Measurements from ENCODE around the gene HPGD. TPM values are rescaled to one million over a fixed set of nuclear protein-coding genes. Genes with fewer than 3 reads are reported as not detected.

HPGD gene
- polyA plus RNA-seq, 1 of the 3 experiments (the other 2 are of a cell fraction) = not detected

DNA sequence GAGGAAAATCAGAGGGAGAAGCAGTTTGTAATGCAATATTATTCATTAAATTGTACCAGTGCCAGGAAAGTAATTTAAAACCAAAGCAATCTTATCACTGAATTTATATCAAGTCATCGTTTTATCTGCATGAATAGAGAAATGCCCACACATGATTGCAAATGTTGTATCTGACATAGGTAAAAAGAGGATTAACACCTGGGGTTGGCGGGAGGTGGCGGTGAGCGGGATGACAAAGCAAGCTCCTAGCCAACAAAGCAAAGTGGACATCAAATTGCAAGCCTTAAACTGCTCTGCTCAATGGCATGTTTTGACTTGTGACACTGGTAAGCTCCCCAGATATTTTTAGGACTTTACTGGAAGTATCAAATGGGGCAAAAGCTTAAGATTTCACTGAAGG is 16.4 kb downstream of the HPGD start:
- H4K20me1 ChIP-seq (ENCODE audit: insufficient read depth) = no peaks in the 10 kb centered on the region
- ChIA-PET POLR2A (no interaction called here), CTCF (interaction anchor here (0.6 to 0.8 kb wide), 3 partner anchors 10 to 34 kb away, joined by 3 to 4 read pairs (median 4); no protein-coding TSS in a partner anchor)
- no peak overlapping the region for H3K9ac ChIP-seq
- WGBS (ENCODE audit: low lambda C conversion rate) = 74% methylated on average over 4 of the region's 4 CpGs
- H3K79me2 ChIP-seq (ENCODE audit: insufficient read depth) = no peaks in the 10 kb centered on the region
- no peaks in the 10 kb centered on the region for H3K9me3 ChIP-seq
- no peak overlapping the region for H3K27ac ChIP-seq (ENCODE audit: low read depth in 2 of 2, low read length in 1 of 2)
- no peak overlapping the region for H2AFZ ChIP-seq (ENCODE audit: low read depth)
- no peaks in the 10 kb centered on the region for H3K9me2 ChIP-seq
- no peak overlapping the region for H3K4me2 ChIP-seq
- no peaks in the 10 kb centered on the region for H3K36me3 ChIP-seq (replicated peaks in 1 of 2; ENCODE audit: control insufficient read depth in 1 of 2, insufficient read depth in 2 of 2, low read length in 1 of 2)
- DNase-seq = no peak
- no peak overlapping the region for H3K4me3 ChIP-seq (ENCODE audit: low read depth in 2 of 2, low read length in 1 of 2)
- H3F3A ChIP-seq (replicated peaks; ENCODE audit: insufficient read depth) = no peaks in the 10 kb centered on the region
- H3K4me1 ChIP-seq (ENCODE audit: control insufficient read depth in 1 of 2, insufficient read depth in 2 of 2, low read depth in 1 of 2, low read length in 1 of 2) = no peaks in the 10 kb centered on the region
- H3K27me3 ChIP-seq (ENCODE audit: insufficient read depth) = no peaks in the 10 kb centered on the region
- TF ChIP-seq, protein P1, sequence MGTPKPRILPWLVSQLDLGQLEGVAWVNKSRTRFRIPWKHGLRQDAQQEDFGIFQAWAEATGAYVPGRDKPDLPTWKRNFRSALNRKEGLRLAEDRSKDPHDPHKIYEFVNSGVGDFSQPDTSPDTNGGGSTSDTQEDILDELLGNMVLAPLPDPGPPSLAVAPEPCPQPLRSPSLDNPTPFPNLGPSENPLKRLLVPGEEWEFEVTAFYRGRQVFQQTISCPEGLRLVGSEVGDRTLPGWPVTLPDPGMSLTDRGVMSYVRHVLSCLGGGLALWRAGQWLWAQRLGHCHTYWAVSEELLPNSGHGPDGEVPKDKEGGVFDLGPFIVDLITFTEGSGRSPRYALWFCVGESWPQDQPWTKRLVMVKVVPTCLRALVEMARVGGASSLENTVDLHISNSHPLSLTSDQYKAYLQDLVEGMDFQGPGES (IDR thresholded peaks at IDR 0.05; ENCODE audit: low read depth, low read length) = no peak
- TF ChIP-seq TEAD4 (IDR thresholded peaks at IDR 0.05; ENCODE audit: borderline replicate concordance, insufficient read depth) (no peak), RFX5 (IDR thresholded peaks at IDR 0.05; ENCODE audit: low read length) (no peak)

DNA sequence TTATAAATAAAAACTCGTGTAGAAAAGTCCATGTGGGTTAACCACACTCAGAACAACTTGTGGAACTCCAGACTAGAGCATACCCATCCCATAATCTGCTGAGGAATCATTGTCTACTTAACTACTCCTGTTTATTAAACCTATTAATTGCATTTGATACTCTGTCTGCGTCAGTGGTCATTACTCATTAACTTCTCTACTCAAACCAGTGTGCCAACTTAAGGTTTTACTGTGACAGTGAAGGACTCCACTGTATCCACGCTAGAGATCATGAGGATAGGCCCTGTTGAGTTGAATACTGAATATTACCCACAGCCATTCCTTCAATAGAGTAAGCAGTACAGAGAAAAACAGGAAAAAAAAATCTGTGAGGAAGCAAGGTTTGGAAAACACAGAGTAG is 17.3 kb downstream of the HPGD start:
- Histone ChIP-seq H4K20me1 (ENCODE audit: insufficient read depth) (no peaks in the 10 kb centered on the region), H2AFZ (ENCODE audit: low read depth) (no peak overlapping the region)
- 19% methylated on average over 3 of the region's 3 CpGs for WGBS (ENCODE audit: low lambda C conversion rate)

More for the DNA sequence above, 17.3 kb downstream of the HPGD start:
- H3K9me2 ChIP-seq = no peaks in the 10 kb centered on the region
- H3K4me1 ChIP-seq (ENCODE audit: control insufficient read depth in 1 of 2, insufficient read depth in 2 of 2, low read depth in 1 of 2, low read length in 1 of 2) = no peaks in the 10 kb centered on the region
- no peak for TF ChIP-seq TAF1 (IDR thresholded peaks at IDR 0.05; ENCODE audit: borderline replicate concordance, low read depth, low read length)
- TF ChIP-seq POLR2AphosphoS5 (IDR thresholded peaks at IDR 0.05; ENCODE audit: low read depth, low read length) = no peak
- TF ChIP-seq EP300 (IDR thresholded peaks at IDR 0.05; ENCODE audit: borderline replicate concordance in 1 of 2, low read depth in 1 of 2, low read length in 1 of 2) = no peak
- TF ChIP-seq, protein P2, sequence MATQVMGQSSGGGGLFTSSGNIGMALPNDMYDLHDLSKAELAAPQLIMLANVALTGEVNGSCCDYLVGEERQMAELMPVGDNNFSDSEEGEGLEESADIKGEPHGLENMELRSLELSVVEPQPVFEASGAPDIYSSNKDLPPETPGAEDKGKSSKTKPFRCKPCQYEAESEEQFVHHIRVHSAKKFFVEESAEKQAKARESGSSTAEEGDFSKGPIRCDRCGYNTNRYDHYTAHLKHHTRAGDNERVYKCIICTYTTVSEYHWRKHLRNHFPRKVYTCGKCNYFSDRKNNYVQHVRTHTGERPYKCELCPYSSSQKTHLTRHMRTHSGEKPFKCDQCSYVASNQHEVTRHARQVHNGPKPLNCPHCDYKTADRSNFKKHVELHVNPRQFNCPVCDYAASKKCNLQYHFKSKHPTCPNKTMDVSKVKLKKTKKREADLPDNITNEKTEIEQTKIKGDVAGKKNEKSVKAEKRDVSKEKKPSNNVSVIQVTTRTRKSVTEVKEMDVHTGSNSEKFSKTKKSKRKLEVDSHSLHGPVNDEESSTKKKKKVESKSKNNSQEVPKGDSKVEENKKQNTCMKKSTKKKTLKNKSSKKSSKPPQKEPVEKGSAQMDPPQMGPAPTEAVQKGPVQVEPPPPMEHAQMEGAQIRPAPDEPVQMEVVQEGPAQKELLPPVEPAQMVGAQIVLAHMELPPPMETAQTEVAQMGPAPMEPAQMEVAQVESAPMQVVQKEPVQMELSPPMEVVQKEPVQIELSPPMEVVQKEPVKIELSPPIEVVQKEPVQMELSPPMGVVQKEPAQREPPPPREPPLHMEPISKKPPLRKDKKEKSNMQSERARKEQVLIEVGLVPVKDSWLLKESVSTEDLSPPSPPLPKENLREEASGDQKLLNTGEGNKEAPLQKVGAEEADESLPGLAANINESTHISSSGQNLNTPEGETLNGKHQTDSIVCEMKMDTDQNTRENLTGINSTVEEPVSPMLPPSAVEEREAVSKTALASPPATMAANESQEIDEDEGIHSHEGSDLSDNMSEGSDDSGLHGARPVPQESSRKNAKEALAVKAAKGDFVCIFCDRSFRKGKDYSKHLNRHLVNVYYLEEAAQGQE (IDR thresholded peaks at IDR 0.05; ENCODE audit: low read depth, low read length) = no peak
- TF ChIP-seq, protein P3, sequence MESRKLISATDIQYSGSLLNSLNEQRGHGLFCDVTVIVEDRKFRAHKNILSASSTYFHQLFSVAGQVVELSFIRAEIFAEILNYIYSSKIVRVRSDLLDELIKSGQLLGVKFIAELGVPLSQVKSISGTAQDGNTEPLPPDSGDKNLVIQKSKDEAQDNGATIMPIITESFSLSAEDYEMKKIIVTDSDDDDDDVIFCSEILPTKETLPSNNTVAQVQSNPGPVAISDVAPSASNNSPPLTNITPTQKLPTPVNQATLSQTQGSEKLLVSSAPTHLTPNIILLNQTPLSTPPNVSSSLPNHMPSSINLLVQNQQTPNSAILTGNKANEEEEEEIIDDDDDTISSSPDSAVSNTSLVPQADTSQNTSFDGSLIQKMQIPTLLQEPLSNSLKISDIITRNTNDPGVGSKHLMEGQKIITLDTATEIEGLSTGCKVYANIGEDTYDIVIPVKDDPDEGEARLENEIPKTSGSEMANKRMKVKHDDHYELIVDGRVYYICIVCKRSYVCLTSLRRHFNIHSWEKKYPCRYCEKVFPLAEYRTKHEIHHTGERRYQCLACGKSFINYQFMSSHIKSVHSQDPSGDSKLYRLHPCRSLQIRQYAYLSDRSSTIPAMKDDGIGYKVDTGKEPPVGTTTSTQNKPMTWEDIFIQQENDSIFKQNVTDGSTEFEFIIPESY (IDR thresholded peaks at IDR 0.05; ENCODE audit: borderline replicate concordance, low read depth) = no peak
- no peak for TF ChIP-seq TCF12 (IDR thresholded peaks at IDR 0.05)
- TF ChIP-seq, protein P4, sequence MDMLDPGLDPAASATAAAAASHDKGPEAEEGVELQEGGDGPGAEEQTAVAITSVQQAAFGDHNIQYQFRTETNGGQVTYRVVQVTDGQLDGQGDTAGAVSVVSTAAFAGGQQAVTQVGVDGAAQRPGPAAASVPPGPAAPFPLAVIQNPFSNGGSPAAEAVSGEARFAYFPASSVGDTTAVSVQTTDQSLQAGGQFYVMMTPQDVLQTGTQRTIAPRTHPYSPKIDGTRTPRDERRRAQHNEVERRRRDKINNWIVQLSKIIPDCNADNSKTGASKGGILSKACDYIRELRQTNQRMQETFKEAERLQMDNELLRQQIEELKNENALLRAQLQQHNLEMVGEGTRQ (IDR thresholded peaks at IDR 0.05; ENCODE audit: borderline replicate concordance, low read depth, low read length) = no peak
- CTCF ChIA-PET = no interaction called here
- no peaks in the 10 kb centered on the region for H3K36me3 ChIP-seq (replicated peaks in 1 of 2; ENCODE audit: control insufficient read depth in 1 of 2, insufficient read depth in 2 of 2, low read length in 1 of 2)
- H3K4me3 ChIP-seq (ENCODE audit: low read depth in 2 of 2, low read length in 1 of 2) = no peak overlapping the region
- no peaks in the 10 kb centered on the region for H3K79me2 ChIP-seq (ENCODE audit: insufficient read depth)
- no peak for DNase-seq
- H3F3A ChIP-seq (replicated peaks; ENCODE audit: insufficient read depth) = no peaks in the 10 kb centered on the region
- no peaks in the 10 kb centered on the region for H3K9me3 ChIP-seq
- no peak overlapping the region for H3K4me2 ChIP-seq
- no peaks in the 10 kb centered on the region for H3K27me3 ChIP-seq (ENCODE audit: insufficient read depth)
- H3K9ac ChIP-seq = no peak overlapping the region
- no peak overlapping the region for H3K27ac ChIP-seq (ENCODE audit: low read depth in 2 of 2, low read length in 1 of 2)
- POLR2A ChIA-PET = no interaction called here

Data from SK-N-SH (cell line).